GM23248 (cell line): ENCODE results near the gene PTOV1. TPM values are rescaled to one million over a fixed set of nuclear protein-coding genes. Genes with fewer than 3 reads are reported as not detected.

Experiments used
- DNase-seq: peaks from one replicate; pipeline ENCODE4 v3.0.0-alpha.2; 2015
- H2AFZ ChIP-seq: fragments of 200-600 bp; sonication (generic); 2 replicates; pipeline ENCODE4 v1.6.1; 2016; ENCODE audit warnings: antibody characterized with exemption
- H3F3A ChIP-seq: fragments of 200-600 bp; sonication (generic); 2 replicates; pipeline ENCODE4 v1.6.1; 2016; ENCODE audit warnings: mild to moderate bottlenecking, antibody characterized with exemption, mixed run types; ENCODE audit not compliant: insufficient read depth
- H3K27ac ChIP-seq: fragments of 200-600 bp; sonication (generic); 2 replicates; pipeline ENCODE4 v1.5.1; 2016; ENCODE audit warnings: mild to moderate bottlenecking
- H3K27me3 ChIP-seq: fragments of 200-600 bp; sonication (generic); replicated peaks from 2 replicates; pipeline ENCODE4 v1.6.1; 2016; ENCODE audit warnings: mild to moderate bottlenecking; ENCODE audit not compliant: insufficient read depth
- H3K36me3 ChIP-seq: fragments of 200-600 bp; sonication (generic); 2 replicates; pipeline ENCODE4 v1.6.1; 2016; ENCODE audit warnings: low read depth, mild to moderate bottlenecking
- H3K4me1 ChIP-seq: fragments of 200-600 bp; sonication (generic); 2 replicates; pipeline ENCODE4 v1.6.1; 2016; ENCODE audit warnings: mild to moderate bottlenecking; ENCODE audit not compliant: insufficient read depth
- H3K4me2 ChIP-seq: fragments of 200-600 bp; sonication (generic); one replicate; pipeline ENCODE4 v1.6.1; 2016; ENCODE audit warnings: mild to moderate bottlenecking; ENCODE audit not compliant: unreplicated experiment
- H3K4me3 ChIP-seq: fragments of 200-600 bp; sonication (generic); 2 replicates; pipeline ENCODE4 v1.5.1; 2016; ENCODE audit warnings: mild to moderate bottlenecking
- H3K79me2 ChIP-seq: fragments of 200-600 bp; sonication (generic); 2 replicates; pipeline ENCODE4 v1.6.1; 2016; ENCODE audit warnings: mild to moderate bottlenecking; ENCODE audit not compliant: insufficient read depth
- H3K9ac ChIP-seq: fragments of 200-600 bp; sonication (generic); 2 replicates; pipeline ENCODE4 v1.6.1; 2016; ENCODE audit warnings: mild to moderate bottlenecking
- H3K9me2 ChIP-seq: fragments of 200-600 bp; sonication (generic); 2 replicates; pipeline ENCODE4 v1.6.1; 2016; ENCODE audit warnings: mixed run types, mild to moderate bottlenecking, moderate library complexity; ENCODE audit not compliant: insufficient read depth
- H3K9me3 ChIP-seq: fragments of 200-600 bp; sonication (generic); one replicate; pipeline ENCODE4 v1.6.1; 2017; ENCODE audit warnings: low read depth
- H4K20me1 ChIP-seq: fragments of 200-600 bp; sonication (generic); 2 replicates; pipeline ENCODE4 v1.6.0; 2016; ENCODE audit not compliant: insufficient read depth
- EZH2 ChIP-seq: fragments of 200-600 bp; sonication (generic); IDR thresholded peaks from 2 replicates; pipeline ENCODE4 v1.6.1; 2018; ENCODE audit warnings: antibody characterized with exemption, mild to moderate bottlenecking; ENCODE audit not compliant: insufficient read depth, poor library complexity, severe bottlenecking
- EZH2phosphoT487 ChIP-seq: fragments of 200-600 bp; sonication (generic); IDR thresholded peaks from 2 replicates; pipeline ENCODE4 v1.6.1; 2018; ENCODE audit warnings: antibody characterized with exemption, moderate library complexity, mild to moderate bottlenecking, low read depth; ENCODE audit not compliant: insufficient read depth
- WGBS, 2 experiments: methylation state at CpG; one replicate each; pipeline ENCODE4 v1.1.6; 2015 to 2017; ENCODE audit warnings: low lambda C conversion rate in 2 of 2, low coverage in 1 of 2; ENCODE audit errors: missing lambda C conversion rate in 2 of 2; 5-methylcytosine and 5-hydroxymethylcytosine counted together
- in situ Hi-C: fragments of 300-500 bp; cut with MboI; formaldehyde crosslinking; loops from 2 replicates; pipeline ENCODE4 v1.15.0; 2020
- microRNA-seq: library from miRNA; unstranded; fragments of <30 nt; microRNA quantifications from one replicate; pipeline ENCODE4, GENCODE V29; 2016; ENCODE audit warnings: borderline number of aligned reads
- polyA plus RNA-seq: library from polyadenylated mRNA; unstranded; fragments of >200 nt; fragmentation: Nextera tagmentation; extraction: Ambion mirVana; gene quantifications from 2 replicates; pipeline ENCODE4 v1.2.1, GENCODE V29; 2016
- small RNA-seq: library from RNA; depleted of rRNA; stranded (forward); fragments of <200 nt; gene quantifications from one replicate; pipeline ENCODE3, GENCODE V24; 2014; ENCODE audit warnings: low read depth, low replicate concordance
- total RNA-seq: library from RNA; depleted of rRNA; stranded (reverse); fragments of >200 nt; shearing (Covaris generic); gene quantifications from 2 replicates; pipeline ENCODE4 v1.2.3, GENCODE V29; 2014; rRNA removed

PTOV1 gene
- total and polyA plus RNA-seq, 2 experiments from 2014 or later, result 88.0 to 88.9 TPM

GRCh38 chr19:49906879-49907564 is 56.1 kb downstream of the PTOV1 start:
- H3F3A ChIP-seq, result no peaks in the 10 kb centered on the region
- no peak overlapping the region for H3K27ac ChIP-seq
- no peaks in the 10 kb centered on the region for H3K9me3 ChIP-seq
- TF ChIP-seq EZH2 (no peak), EZH2phosphoT487 (no peak)
- in situ Hi-C loops, result no loop called here
- no peak overlapping the region for H3K9ac ChIP-seq
- no peak overlapping the region for H3K4me2 ChIP-seq
- no peaks in the 10 kb centered on the region for H3K27me3 ChIP-seq
- H3K79me2 ChIP-seq, result peaks cover 5% of the 10 kb centered on the region; the same call in 1 of the 2 replicates
- 90 to 91% methylated on average over 16 of the region's 16 CpGs for WGBS, 2 experiments
- no peaks in the 10 kb centered on the region for H3K9me2 ChIP-seq
- H3K4me1 ChIP-seq, result no peaks in the 10 kb centered on the region
- H3K4me3 ChIP-seq, result no peak overlapping the region
- no peaks in the 10 kb centered on the region; the same call in 1 of the 2 replicates for H3K36me3 ChIP-seq
- H4K20me1 ChIP-seq, result no peaks in the 10 kb centered on the region
- H2AFZ ChIP-seq, result no peak overlapping the region
- no peak for DNase-seq

GRCh38 chr19:49907745-49908446 is 56.9 kb downstream of the PTOV1 start:
- Histone ChIP-seq H3K27ac (no peak overlapping the region), H3K9me2 (no peaks in the 10 kb centered on the region), H3K4me2 (no peak overlapping the region), H4K20me1 (no peaks in the 10 kb centered on the region), H3K27me3 (no peaks in the 10 kb centered on the region), H3K9me3 (no peaks in the 10 kb centered on the region), H3F3A (no peaks in the 10 kb centered on the region), H3K4me3 (no peak overlapping the region), H3K9ac (no peak overlapping the region), H3K4me1 (no peaks in the 10 kb centered on the region), H3K36me3 (no peaks in the 10 kb centered on the region; the same call in 1 of the 2 replicates), H3K79me2 (peaks cover 5% of the 10 kb centered on the region; the same call in 1 of the 2 replicates), H2AFZ (no peak overlapping the region)
- in situ Hi-C loops, result no loop called here
- DNase-seq, result no peak
- 92 to 93% methylated on average over 19 to 23 of the region's 23 CpGs for WGBS, 2 experiments
- TF ChIP-seq EZH2, result no peak
- TF ChIP-seq EZH2phosphoT487, result no peak

GRCh38 chr19:49908480-49909420 is 57.8 kb downstream of the PTOV1 start:
- Histone ChIP-seq H3K9ac (no peak overlapping the region), H2AFZ (no peak overlapping the region), H3F3A (no peaks in the 10 kb centered on the region), H3K9me3 (no peaks in the 10 kb centered on the region), H3K27ac (no peak overlapping the region), H3K9me2 (no peaks in the 10 kb centered on the region), H3K36me3 (no peaks in the 10 kb centered on the region; the same call in 1 of the 2 replicates), H3K4me2 (no peak overlapping the region), H3K79me2 (peaks cover 7% of the 10 kb centered on the region), H4K20me1 (no peaks in the 10 kb centered on the region), H3K4me1 (no peaks in the 10 kb centered on the region), H3K4me3 (no peak overlapping the region), H3K27me3 (no peaks in the 10 kb centered on the region)
- DNase-seq, result no peak
- 96 to 97% methylated on average over 35 to 37 of the region's 37 CpGs for WGBS, 2 experiments
- TF ChIP-seq EZH2, result no peak
- TF ChIP-seq EZH2phosphoT487, result no peak
- in situ Hi-C loops, result no loop called here

- Histone ChIP-seq H3K36me3 (no peaks in the 10 kb centered on the region; the same call in 1 of the 2 replicates), H3K4me1 (no peaks in the 10 kb centered on the region), H3K4me3 (no peak overlapping the region), H2AFZ (no peak overlapping the region), H3K4me2 (no peak overlapping the region), H3K9me3 (no peaks in the 10 kb centered on the region), H3K9me2 (no peaks in the 10 kb centered on the region), H3F3A (no peaks in the 10 kb centered on the region), H3K27me3 (no peaks in the 10 kb centered on the region), H3K27ac (no peak overlapping the region), H4K20me1 (no peaks in the 10 kb centered on the region), H3K79me2 (peaks cover 12% of the 10 kb centered on the region), H3K9ac (no peak overlapping the region)
- in situ Hi-C loops, result no loop called here
- WGBS, 2 experiments, result 89 to 99% methylated on average over 3 to 5 of the region's 5 CpGs
- TF ChIP-seq EZH2, result no peak
- no peak for TF ChIP-seq EZH2phosphoT487
- DNase-seq, result no peak
Observed at GRCh38 chr19:49910179-49910578, 59.2 kb downstream of the PTOV1 start.

Small RNAs within 50 kb of the gene (microRNA-seq; reads per million reads assigned to microRNA genes)
- gene MIR4749, result 2.6 reads per million
- 2.6 reads per million for gene MIR4750
- not detected for gene MIR6800

Small RNAs within 50 kb of the gene (small RNA-seq; reads per million reads assigned to genes)
- gene MIR4749, result not detected

Other genes starting within 250 kb of the PTOV1 start
- 61.0 and 116 TPM in 2 replicates for gene RRAS, start 211.0 kb upstream of the PTOV1 start, total RNA-seq
- gene RRAS, start 211.0 kb upstream of the PTOV1 start, polyA plus RNA-seq, result 337 and 347 TPM in 2 replicates
- gene SCAF1, start 208.9 kb upstream of the PTOV1 start, total RNA-seq, result 18.6 and 28.7 TPM in 2 replicates
- gene SCAF1, start 208.9 kb upstream of the PTOV1 start, polyA plus RNA-seq, result 8.4 and 8.5 TPM in 2 replicates
- gene IRF3, start 185.3 kb upstream of the PTOV1 start, total RNA-seq, result 50.0 and 55.6 TPM in 2 replicates
- gene IRF3, start 185.3 kb upstream of the PTOV1 start, polyA plus RNA-seq, result 28.6 and 28.8 TPM in 2 replicates
- 4.3 and 9.5 TPM in 2 replicates for gene BCL2L12, start 185.2 kb upstream of the PTOV1 start, total RNA-seq
- 16.6 and 16.7 TPM in 2 replicates for gene BCL2L12, start 185.2 kb upstream of the PTOV1 start, polyA plus RNA-seq
- gene PRMT1, start 173.9 kb upstream of the PTOV1 start, total RNA-seq, result 192 and 225 TPM in 2 replicates
- 164 and 173 TPM in 2 replicates for gene PRMT1, start 173.9 kb upstream of the PTOV1 start, polyA plus RNA-seq
- gene ADM5, start 161.6 kb upstream of the PTOV1 start, total RNA-seq, result 0.25 TPM in 1 of 2 replicates, not detected in the other
- 0.10 TPM in 1 of 2 replicates, not detected in the other for gene ADM5, start 161.6 kb upstream of the PTOV1 start, polyA plus RNA-seq
- 11.7 and 16.6 TPM in 2 replicates for gene CPT1C, start 160.0 kb upstream of the PTOV1 start, total RNA-seq
- 14.3 and 16.8 TPM in 2 replicates for gene CPT1C, start 160.0 kb upstream of the PTOV1 start, polyA plus RNA-seq
- gene TSKS, start 87.9 kb upstream of the PTOV1 start, total RNA-seq, result 0.38 and 2.1 TPM in 2 replicates
- 0.31 and 0.93 TPM in 2 replicates for gene TSKS, start 87.9 kb upstream of the PTOV1 start, polyA plus RNA-seq
- 118 and 124 TPM in 2 replicates for gene AP2A1, start 84.2 kb upstream of the PTOV1 start, total RNA-seq
- gene AP2A1, start 84.2 kb upstream of the PTOV1 start, polyA plus RNA-seq, result 64.2 and 64.9 TPM in 2 replicates
- 17.7 and 21.1 TPM in 2 replicates for gene FUZ, start 37.9 kb upstream of the PTOV1 start, total RNA-seq
- 11.7 and 15.1 TPM in 2 replicates for gene FUZ, start 37.9 kb upstream of the PTOV1 start, polyA plus RNA-seq
- gene MED25, start 32.9 kb upstream of the PTOV1 start, total RNA-seq, result 21.8 and 24.2 TPM in 2 replicates
- 17.4 and 21.9 TPM in 2 replicates for gene MED25, start 32.9 kb upstream of the PTOV1 start, polyA plus RNA-seq
- gene PNKP, start 16.4 kb downstream of the PTOV1 start, total RNA-seq, result 31.5 and 35.9 TPM in 2 replicates
- 32.7 and 42.2 TPM in 2 replicates for gene PNKP, start 16.4 kb downstream of the PTOV1 start, polyA plus RNA-seq
- gene AKT1S1, start 26.2 kb downstream of the PTOV1 start, total RNA-seq, result 11.6 and 17.3 TPM in 2 replicates
- gene AKT1S1, start 26.2 kb downstream of the PTOV1 start, polyA plus RNA-seq, result 60.4 and 65.2 TPM in 2 replicates
- 6.3 and 6.6 TPM in 2 replicates for gene TBC1D17, start 26.5 kb downstream of the PTOV1 start, total RNA-seq
- 32.4 and 33.0 TPM in 2 replicates for gene TBC1D17, start 26.5 kb downstream of the PTOV1 start, polyA plus RNA-seq
- gene IL4I1, start 45.7 kb downstream of the PTOV1 start, total RNA-seq, result not detected in 2 replicates
- 0.66 and 0.91 TPM in 2 replicates for gene IL4I1, start 45.7 kb downstream of the PTOV1 start, polyA plus RNA-seq
- 8.9 and 19.1 TPM in 2 replicates for gene ATF5, start 78.0 kb downstream of the PTOV1 start, total RNA-seq
- gene ATF5, start 78.0 kb downstream of the PTOV1 start, polyA plus RNA-seq, result 8.0 and 8.9 TPM in 2 replicates
- gene NUP62, start 78.3 kb downstream of the PTOV1 start, total RNA-seq, result 35.1 and 41.6 TPM in 2 replicates
- gene NUP62, start 78.3 kb downstream of the PTOV1 start, polyA plus RNA-seq, result 38.4 and 38.5 TPM in 2 replicates
- gene SIGLEC11, start 110.0 kb downstream of the PTOV1 start, total RNA-seq, result not detected in 2 replicates
- gene SIGLEC11, start 110.0 kb downstream of the PTOV1 start, polyA plus RNA-seq, result not detected in 2 replicates
- gene VRK3, start 174.2 kb downstream of the PTOV1 start, total RNA-seq, result 25.4 and 45.6 TPM in 2 replicates
- gene VRK3, start 174.2 kb downstream of the PTOV1 start, polyA plus RNA-seq, result 30.8 and 32.2 TPM in 2 replicates
- gene ZNF473, start 174.8 kb downstream of the PTOV1 start, total RNA-seq, result 6.6 and 12.5 TPM in 2 replicates
- 4.5 and 5.0 TPM in 2 replicates for gene ZNF473, start 174.8 kb downstream of the PTOV1 start, polyA plus RNA-seq